Right lobe of liver (tissue), 4 donors: ENCODE data around the gene EXOC8.

Source experiments
- CTCF ChIP-seq, 4 donors: fragments of 200-600 bp in 3 of 4; fragments of 450-650 bp in 1 of 4; IDR thresholded peaks; one replicate each; pipeline versions ENCODE4 v1.5.1 to v1.8.0; 2016 to 2022; ENCODE audit warnings: antibody characterized with exemption in 4 of 4, mild to moderate bottlenecking in 2 of 4
- POLR2A ChIP-seq: fragments of 450-650 bp; IDR thresholded peaks from one replicate; pipeline ENCODE4 v1.6.1; 2017; ENCODE audit warnings: antibody characterized with exemption, mild to moderate bottlenecking
- donor health status: DM: no; HTN: no; CAD: no.
- donor health status: DM: no; HTN: no; CAD: no.
- donor health status: DM: no; HTN: yes; CAD: no.

GRCh38 chr1:231348442-231348841 is 10.8 kb upstream of the EXOC8 start:
- TF ChIP-seq CTCF (IDR thresholded peaks at IDR 0.05) (no peak), POLR2A (no peak)
